Kidney (tissue), 14 donors: Measurements from ENCODE around the gene NEUROG3. TPM values are rescaled to one million over a fixed set of nuclear protein-coding genes. Genes with fewer than 3 reads are reported as not detected.

Experiments used
- DNase-seq, 5 donors: peaks; one replicate each; pipeline ENCODE4 v3.0.0-alpha.2; 2013 to 2020
- FAIRE-seq: peaks from 2 replicates; lab custom pipeline; 2012; peaks lifted over from hg19 to GRCh38; lab: Jason Lieb, UNC
- H3K27ac ChIP-seq, 2 donors: one replicate each; pipeline ENCODE4 v1.7.0; 2013; ENCODE audit warnings: low read depth in 2 of 2, low read length in 2 of 2, inconsistent platforms in 1 of 2
- H3K27me3 ChIP-seq: one replicate; pipeline ENCODE4 v1.7.1; 2013; ENCODE audit warnings: low read length, inconsistent platforms; ENCODE audit not compliant: control insufficient read depth, insufficient read depth
- H3K36me3 ChIP-seq, 3 donors: one replicate each; pipeline versions ENCODE4 v1.7.0 to v1.7.1; 2013; ENCODE audit warnings: low read length in 3 of 3, control low read depth in 1 of 3, inconsistent platforms in 1 of 3; ENCODE audit not compliant: insufficient read depth in 3 of 3, control insufficient read depth in 2 of 3
- H3K4me1 ChIP-seq, 3 donors: one replicate each; pipeline versions ENCODE4 v1.7.0 to v1.7.1; 2013; ENCODE audit warnings: low read length in 3 of 3, inconsistent platforms in 1 of 3, low read depth in 1 of 3; ENCODE audit not compliant: control insufficient read depth in 2 of 3, insufficient read depth in 2 of 3
- H3K4me3 ChIP-seq, 3 donors: one replicate each; pipeline versions ENCODE4 v1.7.0 to v1.8.1; 2013; ENCODE audit warnings: low read length in 3 of 3, control low read depth in 1 of 3, inconsistent platforms in 1 of 3
- H3K9ac ChIP-seq, 3 donors: one replicate each; pipeline versions ENCODE4 v1.7.0 to v1.7.1; 2013; ENCODE audit warnings: low read length in 3 of 3, control low read depth in 1 of 3, inconsistent platforms in 1 of 3
- H3K9me3 ChIP-seq, 3 donors: one replicate each; pipeline versions ENCODE4 v1.7.0 to v1.7.1; 2013; ENCODE audit warnings: low read length in 3 of 3, control low read depth in 1 of 3, inconsistent platforms in 1 of 3; ENCODE audit not compliant: control insufficient read depth in 2 of 3, insufficient read depth in 1 of 3
- CTCF ChIP-seq: IDR thresholded peaks from 3 replicates; pipeline ENCODE4 v1.5.1; 2012; ENCODE audit warnings: mild to moderate bottlenecking, moderate library complexity, borderline replicate concordance; ENCODE audit not compliant: insufficient read depth; ENCODE audit errors: extremely low read depth
- intact Hi-C: fragments of 100-400 bp; cut with DNase I; formaldehyde crosslinking; loops from one replicate; pipeline ENCODE4 v1.11.1; 2022
- polyA plus RNA-seq: library from polyadenylated mRNA; stranded (reverse); fragments of 350-450 nt; fragmentation: Illumina TruSeq; extraction: RNeasy Lipid Tissue Mini Kit (QIAGEN cat#74804); gene quantifications from one replicate; pipeline ENCODE4 v1.2.3, GENCODE V29; 2014; ENCODE audit warnings: low read depth, low replicate concordance; ENCODE audit not compliant: insufficient read depth
- total RNA-seq: library from RNA; stranded (reverse); fragmentation: NEBNext Ultra II Directional; extraction: Animal tissue kit (Norgen Biotek cat#: 25700); gene quantifications from one replicate; pipeline ENCODE4 v1.2.1, GENCODE V29; 2021
- donor health status: control.
- donor health status: control.
- donor health status: control.
- donor health status: control.
- donor health status: control.
- donor health status: DM: yes; HTN: yes; CAD: no.
- donor health status: Normal renal cell carcinoma (clear cell type).

The NEUROG3 gene
- total and polyA plus RNA-seq, 2 donors from 2014 or later, result not detected

- Histone ChIP-seq H3K27ac (no peak overlapping the region), H3K9ac (no peak overlapping the region), H3K36me3 (no peaks in the 10 kb centered on the region), H3K9me3 (no peaks in the 10 kb centered on the region), H3K4me1 (no peaks in the 10 kb centered on the region), H3K4me3 (no peak overlapping the region), H3K27me3 (no peaks in the 10 kb centered on the region)
- intact Hi-C loops, result no loop called here
- DNase-seq, result no peak
- no peak for TF ChIP-seq CTCF
- no peak for FAIRE-seq
Measured at GRCh38 chr10:69559525-69559924, 13.7 kb downstream of the NEUROG3 start.

GRCh38 chr10:69558559-69558958 is 14.7 kb downstream of the NEUROG3 start:
- no peak overlapping the region for H3K4me3 ChIP-seq
- H3K27me3 ChIP-seq, result no peaks in the 10 kb centered on the region
- TF ChIP-seq CTCF, result no peak
- intact Hi-C loops, result no loop called here
- FAIRE-seq (no peak), DNase-seq (no peak)
- no peak overlapping the region for H3K9ac ChIP-seq
- no peaks in the 10 kb centered on the region for H3K4me1 ChIP-seq
- no peaks in the 10 kb centered on the region for H3K9me3 ChIP-seq
- no peaks in the 10 kb centered on the region for H3K36me3 ChIP-seq
- H3K27ac ChIP-seq, result no peak overlapping the region

- no peak for DNase-seq
- H3K4me1 ChIP-seq, result no peaks in the 10 kb centered on the region
- H3K9me3 ChIP-seq, result peaks cover 0 to 19% (median 2%) of the 10 kb centered on the region in 3 donors
- TF ChIP-seq CTCF, result no peak
- no peak overlapping the region for H3K4me3 ChIP-seq
- H3K27ac ChIP-seq, result no peak overlapping the region
- no peak for FAIRE-seq
- H3K36me3 ChIP-seq, result no peaks in the 10 kb centered on the region
- intact Hi-C loops, result no loop called here
- no peaks in the 10 kb centered on the region for H3K27me3 ChIP-seq
- H3K9ac ChIP-seq, result no peak overlapping the region
Measured at GRCh38 chr10:69554611-69555010, 18.6 kb downstream of the NEUROG3 start.

GRCh38 chr10:69553328-69553727 is 19.9 kb downstream of the NEUROG3 start:
- no peak overlapping the region for H3K27ac ChIP-seq
- no peak for FAIRE-seq
- no peak overlapping the region for H3K9ac ChIP-seq
- TF ChIP-seq CTCF, result no peak
- no peak for DNase-seq
- H3K36me3 ChIP-seq, result no peaks in the 10 kb centered on the region
- intact Hi-C loops, result no loop called here
- H3K4me3 ChIP-seq, result no peak overlapping the region
- H3K9me3 ChIP-seq, result peaks cover 0 to 27% (median 3%) of the 10 kb centered on the region in 3 donors
- no peaks in the 10 kb centered on the region for H3K27me3 ChIP-seq
- H3K4me1 ChIP-seq, result no peaks in the 10 kb centered on the region
